ENCODE data around the gene MIDN. TPM values are rescaled to one million over a fixed set of nuclear protein-coding genes. Genes with fewer than 3 reads are reported as not detected.
A peak's percentile ranks its signal among the peaks of the same experiment; 100 is the strongest.

MIDN gene
- total RNA-seq, 2 donors from 2014 or later, result 35.8 to 42.9 TPM

- H3K9me3 ChIP-seq, result no peaks in the 10 kb centered on the region
- no peaks in the 10 kb centered on the region for H3K27me3 ChIP-seq (replicated peaks; ENCODE audit: insufficient read depth)
- H3K4me1 ChIP-seq (replicated peaks), result peaks cover 42% of the 10 kb centered on the region
- H3K27ac ChIP-seq, result peak overlapping the region; percentile 100
- peaks cover 3 to 6% of the 10 kb centered on the region in 2 donors for H3K36me3 ChIP-seq
- DNase-seq (ENCODE audit: low spot score), result peak; percentile 96
- WGBS, result under 1% methylated on average over 43 of the region's 102 CpGs
- TF ChIP-seq POLR2A (IDR thresholded peaks at IDR 0.05) (peak; percentile 92), CTCF (IDR thresholded peaks at IDR 0.05) (peak in 1 of 4 experiments; percentile 26), POLR2AphosphoS5 (IDR thresholded peaks at IDR 0.05) (peak; percentile 85)
- peak overlapping the region; percentile 87 to 95 for H3K4me3 ChIP-seq
- intact Hi-C loops (cut with DNase I), result loop anchor here (10.0 kb wide), 1 partner anchor 215 kb away; no protein-coding TSS in a partner anchor
Observed at GRCh38 chr19:1249298-1249989, 1.1 kb downstream of the MIDN start.

- peaks cover 43% of the 10 kb centered on the region for H3K4me1 ChIP-seq (replicated peaks)
- intact Hi-C loops (cut with DNase I), result loop anchor here (10.0 kb wide), 1 partner anchor 215 kb away; no protein-coding TSS in a partner anchor
- no peak for DNase-seq (ENCODE audit: low spot score)
- TF ChIP-seq CTCF (IDR thresholded peaks at IDR 0.05) (peak in 2 of 4 experiments; percentile 19 to 20), POLR2A (IDR thresholded peaks at IDR 0.05) (no peak)
- H3K36me3 ChIP-seq, result peaks cover 6 to 11% of the 10 kb centered on the region in 2 donors
- peak overlapping the region; percentile 87 to 95 for H3K4me3 ChIP-seq
- H3K27me3 ChIP-seq (replicated peaks; ENCODE audit: insufficient read depth), result no peaks in the 10 kb centered on the region
- WGBS, result under 1% methylated on average over 34 of the region's 67 CpGs
- H3K27ac ChIP-seq, result peak overlapping the region; percentile 97 to 100
- no peaks in the 10 kb centered on the region for H3K9me3 ChIP-seq
Observed at GRCh38 chr19:1249990-1250436, 1.6 kb downstream of the MIDN start.

- Histone ChIP-seq H3K27ac (peak overlapping the region; percentile 97 to 100), H3K27me3 (replicated peaks; ENCODE audit: insufficient read depth) (no peaks in the 10 kb centered on the region), H3K4me3 (peak overlapping the region; percentile 87 to 95), H3K4me1 (replicated peaks) (peaks cover 40% of the 10 kb centered on the region), H3K36me3 (peaks cover 11 to 18% of the 10 kb centered on the region in 2 donors), H3K9me3 (no peaks in the 10 kb centered on the region)
- peak; percentile 59 for DNase-seq (ENCODE audit: low spot score)
- TF ChIP-seq CTCF (IDR thresholded peaks at IDR 0.05) (no peak), POLR2A (IDR thresholded peaks at IDR 0.05) (no peak), POLR2AphosphoS5 (IDR thresholded peaks at IDR 0.05) (no peak)
- intact Hi-C loops (cut with DNase I), result no loop called here
- WGBS, result under 1% methylated on average over 52 of the region's 90 CpGs
Observed at GRCh38 chr19:1250437-1251260, 2.3 kb downstream of the MIDN start.

GRCh38 chr19:1251330-1252220 lies 3.2 kb downstream of the MIDN start:
- H3K36me3 ChIP-seq, result peaks cover 16 to 25% of the 10 kb centered on the region in 2 donors
- H3K9me3 ChIP-seq, result no peaks in the 10 kb centered on the region
- H3K27me3 ChIP-seq (replicated peaks; ENCODE audit: insufficient read depth), result no peaks in the 10 kb centered on the region
- whole genome bisulfite sequencing, result 3% methylated on average over 32 of the region's 41 CpGs
- intact Hi-C loops (cut with DNase I), result no loop called here
- peak; percentile 72 for DNase-seq (ENCODE audit: low spot score)
- H3K4me1 ChIP-seq (replicated peaks), result peaks cover 31% of the 10 kb centered on the region
- TF ChIP-seq CTCF (IDR thresholded peaks at IDR 0.05) (no peak), POLR2AphosphoS5 (IDR thresholded peaks at IDR 0.05) (peak; percentile 32)
- H3K4me3 ChIP-seq, result peak overlapping the region; percentile 87 to 95
- H3K27ac ChIP-seq, result peak overlapping the region; percentile 97 to 100
